Cortex of kidney (tissue), 1 donor: ENCODE data around the gene CDX1.

Source experiments
- DNase-seq: peaks from one replicate; lab custom pipeline; 2025; lab: John Stamatoyannopoulos, UW

CDX1 gene

DNA sequence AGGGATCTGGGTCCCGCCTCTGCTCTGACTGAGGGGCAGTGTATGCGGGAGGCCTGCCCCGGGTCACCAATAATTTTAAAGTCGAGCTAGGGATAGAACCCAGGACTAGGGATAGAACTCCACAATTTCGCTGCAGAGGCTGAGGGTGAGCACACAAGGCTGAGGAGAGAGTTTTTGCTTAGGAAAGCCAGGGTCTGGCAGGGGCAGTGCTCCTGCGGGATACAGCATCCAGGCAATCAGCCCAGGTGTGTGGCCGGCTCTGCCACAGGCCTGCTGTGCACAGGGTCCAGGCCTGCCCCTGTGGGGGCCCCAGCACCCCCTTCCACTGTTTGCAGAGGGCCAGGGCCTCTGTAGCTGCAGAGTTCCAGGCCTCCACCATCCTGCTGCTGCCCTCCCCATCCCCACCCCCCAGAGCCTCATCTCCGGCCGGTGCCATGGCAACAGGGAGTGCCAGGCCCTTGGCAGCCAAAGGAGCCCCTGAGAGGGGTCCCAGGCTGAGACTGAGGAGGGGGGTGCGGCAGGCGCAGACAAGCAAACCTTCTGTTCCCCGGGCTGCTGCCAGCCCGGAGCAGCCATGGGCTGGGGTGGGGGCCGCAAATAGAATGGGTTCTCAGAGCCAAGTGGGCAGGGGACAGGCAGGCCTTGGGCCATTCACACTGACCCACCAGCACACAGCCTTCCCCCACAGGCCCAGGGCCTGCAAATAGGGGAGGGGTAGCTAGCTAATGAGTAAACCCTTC is 19.5 kb upstream of the CDX1 start:
- DNase-seq = no peak

DNA sequence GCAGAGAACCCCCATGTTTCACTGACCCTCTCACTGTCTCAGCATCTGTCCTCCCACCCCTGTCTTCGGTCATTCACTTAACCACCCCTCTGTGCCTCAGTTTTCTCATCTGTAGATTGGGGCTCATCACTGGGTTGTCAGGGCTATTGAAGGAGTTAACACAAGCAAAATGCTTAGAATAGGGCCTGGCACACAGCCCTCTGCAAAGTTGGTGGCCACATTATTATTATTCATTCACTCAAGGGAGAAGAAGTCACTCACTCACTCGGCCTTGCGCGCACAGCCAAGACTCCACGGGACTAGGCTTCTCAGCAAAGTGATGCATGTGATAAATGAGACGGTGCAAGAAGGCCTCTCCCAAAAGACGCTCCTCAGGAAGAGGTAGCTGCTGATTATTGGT is 18.9 kb upstream of the CDX1 start:
- no peak for DNase-seq

GRCh38 chr5:150148117-150148927 is 18.3 kb upstream of the CDX1 start:
- no peak for DNase-seq

- no peak for DNase-seq
These were observed 17.0 kb upstream of the CDX1 start for GRCh38 chr5:150149618-150150017.

DNA sequence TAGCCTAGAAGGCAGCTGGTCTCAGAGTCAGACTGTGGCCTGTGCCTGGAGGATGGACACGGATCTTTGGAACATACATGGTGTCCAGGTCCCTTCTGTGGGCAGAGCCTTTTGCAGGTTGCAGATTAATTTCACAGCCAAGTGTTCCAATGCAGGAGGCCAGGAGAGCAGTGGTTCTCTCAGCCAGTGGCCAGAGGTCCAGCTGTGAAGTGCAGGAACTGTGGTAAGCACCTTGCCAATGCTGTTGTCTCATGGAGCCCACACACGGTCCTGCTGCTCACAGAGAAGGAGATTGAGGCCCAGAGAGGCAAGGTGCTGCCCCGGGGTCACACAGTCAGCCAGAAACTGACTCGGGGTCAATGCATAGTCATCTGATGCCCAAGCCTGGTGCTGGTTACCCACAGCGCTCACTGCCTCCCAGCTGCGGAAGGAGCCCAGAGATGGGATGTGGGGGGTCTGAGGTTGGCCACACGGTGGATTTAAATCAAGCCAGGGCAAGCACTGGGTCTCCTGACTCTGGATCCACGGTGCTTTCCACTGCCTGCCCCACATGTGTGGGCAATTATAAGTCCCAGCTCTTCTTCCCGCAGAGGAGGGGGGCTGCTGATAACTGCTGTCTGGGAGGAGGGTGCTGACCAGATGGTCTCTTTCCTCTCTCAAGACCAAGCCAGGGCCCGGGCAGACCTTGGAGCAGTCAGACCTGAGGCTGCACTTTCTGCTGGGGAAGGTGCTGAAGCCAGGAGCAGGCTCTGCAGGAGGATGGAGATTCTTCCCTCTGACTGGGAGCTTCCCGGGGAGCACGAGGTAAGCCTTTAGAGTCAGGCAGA is 13.7 kb upstream of the CDX1 start:
- no peak for DNase-seq

- no peak for DNase-seq
These were observed 13.1 kb upstream of the CDX1 start for GRCh38 chr5:150153483-150153882.

DNA sequence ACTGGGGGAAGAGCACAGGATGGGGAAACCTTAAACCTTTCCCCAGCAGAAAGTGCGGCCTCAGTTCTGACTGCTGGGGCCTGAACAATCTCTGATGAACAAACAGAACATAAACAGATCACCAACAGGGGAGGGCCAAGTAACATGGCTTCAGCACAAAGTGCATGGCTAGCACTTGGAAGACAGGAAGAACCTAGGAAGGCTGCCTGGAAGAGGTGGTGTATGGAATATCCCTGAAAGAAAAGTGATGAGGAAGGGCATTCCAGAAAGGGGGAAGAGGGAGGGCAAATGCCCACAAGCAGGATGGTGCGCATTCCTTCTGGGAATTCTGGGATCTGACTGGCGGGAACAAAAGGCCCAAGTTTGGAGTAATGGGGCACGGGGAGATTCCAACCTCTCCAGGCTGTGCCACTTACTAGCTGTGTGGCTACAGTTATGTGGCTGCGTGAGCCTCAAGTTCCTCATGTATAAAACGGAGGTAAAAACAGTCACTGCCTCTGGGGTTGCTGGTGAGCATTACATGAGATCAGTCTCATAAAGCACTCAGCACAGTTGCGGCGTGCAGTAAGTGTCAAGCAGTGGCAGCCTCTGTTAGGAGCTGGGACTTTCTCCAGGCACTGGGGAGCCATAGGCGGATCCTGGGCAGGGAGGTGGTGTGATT is 12.5 kb upstream of the CDX1 start:
- DNase-seq = no peak

GRCh38 chr5:150154618-150155128 is 11.9 kb upstream of the CDX1 start:
- DNase-seq = no peak

DNA sequence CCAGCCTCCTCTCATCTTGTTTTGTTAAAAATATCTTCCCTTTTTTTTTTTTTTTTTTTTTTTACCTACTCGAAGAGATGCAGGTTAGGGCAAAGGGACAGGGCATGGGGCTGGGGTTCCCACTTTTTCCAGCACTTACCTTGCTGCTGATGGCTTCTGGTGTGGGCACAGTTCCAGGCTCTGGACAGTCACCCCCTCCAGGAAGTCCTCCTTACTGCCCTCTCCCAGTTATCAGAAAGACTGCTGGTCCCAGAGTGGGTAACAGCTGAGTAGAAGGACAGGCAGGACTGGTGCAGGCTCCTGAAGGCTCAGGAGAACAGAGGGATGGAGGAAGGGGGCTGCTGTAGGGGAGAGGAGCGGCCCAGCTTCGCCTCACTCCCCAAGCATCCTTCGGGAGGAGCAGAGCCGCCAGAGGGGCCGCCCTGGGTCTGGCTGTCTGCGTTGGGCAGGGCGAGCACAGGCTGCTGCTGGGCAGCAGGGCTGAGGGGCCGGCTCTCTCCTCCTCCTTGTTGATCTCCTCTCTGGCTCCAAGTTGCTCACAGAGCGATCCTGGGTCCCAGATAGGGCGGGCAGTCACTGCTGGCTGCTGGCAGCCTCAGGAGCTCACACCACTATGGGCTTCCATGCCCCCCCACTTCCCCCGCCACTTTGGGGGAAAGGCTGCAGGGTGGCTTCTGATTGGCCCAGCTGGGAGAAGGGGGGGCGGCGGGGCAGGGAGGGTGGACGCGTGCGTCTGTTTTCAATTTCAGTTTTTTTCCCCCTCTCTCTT is 11.1 kb upstream of the CDX1 start, which contains the start of gene PDGFRB:
Gene PDGFRB, minus strand, starts transcription at position 588 of the 769 bp plus-strand sequence. CDS start 18,798 bp downstream, outside the sequence.
- DNase-seq = no peak

DNA sequence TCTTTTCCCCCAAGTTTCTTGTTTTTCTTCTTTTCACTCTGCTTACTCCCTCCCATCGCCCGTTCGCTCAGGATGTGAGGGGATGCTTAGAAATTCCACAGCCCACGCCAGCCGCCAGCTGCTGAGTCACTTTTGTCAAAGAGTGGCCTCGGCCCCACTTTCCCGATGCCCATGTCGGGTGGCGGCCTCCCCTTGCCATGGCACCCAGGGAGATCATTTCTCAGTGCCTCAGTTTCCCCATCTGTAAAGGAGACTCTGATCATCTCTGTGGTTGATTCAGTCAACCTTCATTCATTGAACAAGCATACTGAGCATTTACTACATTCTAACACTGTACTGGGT is 10.6 kb upstream of the CDX1 start:
- DNase-seq = no peak

- DNase-seq = no peak
These were observed 10.0 kb upstream of the CDX1 start for GRCh38 chr5:150156540-150156939.

DNA sequence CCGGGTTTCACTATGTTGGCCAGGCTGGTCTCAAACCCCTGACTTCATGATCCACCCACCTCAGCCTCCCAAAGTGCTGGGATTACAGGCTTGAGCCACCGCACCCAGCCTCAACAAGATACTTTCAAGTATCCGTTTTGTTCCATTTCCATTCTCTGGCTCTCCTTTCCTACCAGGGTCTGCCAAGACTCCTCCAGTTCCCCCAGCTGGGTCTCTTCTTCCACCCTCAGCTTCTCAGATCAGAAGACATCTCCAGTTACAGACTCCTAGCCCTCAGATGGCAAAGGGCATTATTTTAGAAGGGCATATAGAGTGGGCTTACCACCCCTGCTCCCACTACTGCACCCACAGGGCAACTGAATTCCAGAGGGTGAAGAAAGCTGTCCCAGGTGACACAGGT is 9.4 kb upstream of the CDX1 start:
- DNase-seq = no peak

- no peak for DNase-seq
These were observed 8.2 kb upstream of the CDX1 start for GRCh38 chr5:150158170-150158949.

DNA sequence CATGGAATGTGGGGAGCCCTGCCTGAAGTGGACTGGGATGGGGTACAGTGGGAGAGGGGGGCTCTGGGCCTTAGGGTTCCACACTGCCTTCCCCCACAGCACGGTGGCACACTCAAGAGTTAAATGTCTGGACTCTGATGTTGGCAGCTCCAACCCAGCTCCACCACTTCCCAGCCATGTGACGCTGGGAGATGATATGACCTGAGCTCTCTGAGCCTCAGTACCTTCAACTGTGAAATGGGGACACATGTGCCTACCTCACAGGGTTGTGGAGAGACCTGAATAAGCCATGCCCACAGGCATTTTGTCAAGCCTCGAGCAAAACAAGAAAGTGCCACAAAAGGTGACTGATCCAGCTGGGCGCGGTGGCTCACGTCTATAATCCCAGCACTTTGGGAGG is 7.5 kb upstream of the CDX1 start:
- no peak for DNase-seq

GRCh38 chr5:150159741-150160179 is 6.8 kb upstream of the CDX1 start:
- DNase-seq = no peak

DNA sequence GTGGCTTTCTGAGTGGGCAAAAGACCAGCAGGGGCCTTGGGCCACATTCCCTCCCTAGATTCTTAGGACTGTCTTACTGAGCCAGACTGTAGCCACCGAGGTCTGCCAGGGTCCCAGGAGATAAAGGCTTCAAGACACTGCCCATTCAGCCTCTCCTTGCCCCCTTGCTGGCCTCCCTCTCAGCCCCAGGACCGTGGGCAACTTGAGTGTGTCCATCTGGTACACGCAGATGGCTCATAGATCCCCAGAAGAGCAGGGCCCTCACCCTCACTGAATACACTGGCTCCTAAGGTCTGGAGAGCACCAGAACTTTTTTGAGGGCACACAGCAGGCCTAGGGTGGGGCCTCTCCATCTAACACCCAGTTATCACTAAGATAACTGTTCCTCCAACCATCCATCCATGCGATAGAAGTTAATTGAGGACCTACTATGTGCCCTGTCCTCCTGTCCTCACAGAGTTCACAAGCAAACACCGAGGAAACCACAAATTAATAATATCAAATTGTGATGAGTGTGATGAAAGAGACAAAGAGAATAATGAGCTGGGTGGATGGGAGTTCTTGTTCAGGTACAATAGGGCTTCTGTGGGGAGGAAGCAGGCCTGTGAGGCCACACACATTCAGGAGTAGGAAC is 6.0 kb upstream of the CDX1 start:
- no peak for DNase-seq

DNA sequence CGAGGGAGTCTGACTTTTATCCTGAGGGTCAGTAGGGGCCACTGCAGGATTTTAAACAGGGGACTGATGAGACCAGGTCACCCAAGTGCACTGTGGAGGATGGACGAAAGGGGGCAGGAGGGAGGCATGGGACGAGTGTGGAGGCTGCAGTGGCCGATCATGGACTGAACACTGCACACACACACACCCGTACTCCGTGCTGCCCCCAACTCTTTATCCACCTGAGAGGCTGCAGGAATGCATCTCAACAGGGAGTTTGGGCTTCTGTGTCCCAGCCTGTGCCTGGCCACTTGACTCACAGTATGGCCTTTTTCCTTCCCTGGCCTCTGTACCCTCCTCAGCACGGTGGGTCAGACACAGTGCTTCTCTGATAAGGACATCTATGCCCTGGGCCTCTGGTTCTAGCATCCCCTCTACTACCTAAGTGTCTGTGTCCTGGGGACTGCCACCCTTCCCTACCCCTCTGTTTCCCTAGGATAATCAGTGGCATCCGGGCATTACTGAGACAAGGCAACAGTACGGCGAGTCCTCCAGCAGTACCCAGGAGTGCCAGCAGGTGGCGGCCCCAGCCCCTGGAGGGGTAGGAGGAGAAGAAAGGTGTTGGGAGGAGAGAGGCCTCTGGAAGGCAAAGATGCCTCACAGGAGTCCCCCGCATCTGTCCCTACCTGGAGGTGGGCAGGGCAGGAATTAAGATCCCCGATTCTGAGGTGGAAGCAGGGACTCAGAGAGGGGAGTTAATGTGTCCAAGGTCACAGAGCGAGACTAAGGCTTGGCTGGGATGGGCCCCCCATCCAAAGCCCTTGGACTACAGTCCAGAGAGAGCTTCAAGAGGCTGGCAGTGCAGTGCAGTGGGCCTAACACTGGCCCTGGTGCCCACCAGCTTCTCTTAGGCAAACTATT is 5.1 kb upstream of the CDX1 start:
- DNase-seq = no peak

DNA sequence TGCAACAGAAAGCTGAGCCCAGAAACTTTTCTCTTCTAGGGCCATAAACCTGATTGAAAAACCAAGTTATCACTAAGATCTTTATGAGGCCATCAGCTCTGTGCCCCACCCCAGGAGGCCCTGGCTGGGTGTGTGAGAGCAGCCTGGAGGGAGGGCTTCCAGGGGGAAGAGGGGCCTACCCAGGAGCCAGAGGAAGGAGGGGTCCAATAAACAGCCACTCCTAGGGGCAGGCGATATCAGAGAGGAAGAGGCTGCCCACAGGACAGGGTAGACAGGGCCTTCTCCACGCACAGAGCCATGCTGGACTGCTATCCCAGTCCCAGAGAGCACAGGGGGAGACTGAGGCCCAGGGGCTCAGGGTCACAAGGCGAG is 4.5 kb upstream of the CDX1 start:
- no peak for DNase-seq

DNA sequence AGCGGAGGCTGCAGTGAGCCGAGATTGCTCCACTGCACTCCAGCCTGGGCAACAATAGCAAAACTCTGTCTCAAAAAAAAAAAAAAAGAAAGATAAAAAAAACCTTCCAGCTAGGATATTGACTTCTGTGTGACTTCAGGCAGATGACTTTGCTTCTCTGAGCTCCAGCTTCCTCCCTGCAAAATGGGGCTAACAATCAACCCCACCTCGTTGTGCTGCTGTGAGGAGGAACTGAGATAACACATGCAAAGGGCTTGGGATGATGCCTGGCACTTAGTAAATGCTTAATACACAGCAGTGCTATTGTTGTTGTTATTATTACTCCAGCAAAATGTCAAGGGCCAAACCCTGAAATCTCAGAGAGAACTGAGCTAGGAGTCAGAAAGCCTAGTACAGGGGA is 3.5 kb upstream of the CDX1 start:
- no peak for DNase-seq
